Skeletal muscle cell (primary cell): Measurements from ENCODE around the gene ATRN.

Experiments
- DNase-seq: peaks from one replicate; pipeline ENCODE4 v3.0.0-alpha.2; 2010; ENCODE audit warnings: low read depth
- H3K4me3 ChIP-seq: 2 replicates; pipeline ENCODE4 v1.5.1; 2011; ENCODE audit warnings: low read depth, mild to moderate bottlenecking, control low read depth, low read length, moderate library complexity

The ATRN gene

DNA sequence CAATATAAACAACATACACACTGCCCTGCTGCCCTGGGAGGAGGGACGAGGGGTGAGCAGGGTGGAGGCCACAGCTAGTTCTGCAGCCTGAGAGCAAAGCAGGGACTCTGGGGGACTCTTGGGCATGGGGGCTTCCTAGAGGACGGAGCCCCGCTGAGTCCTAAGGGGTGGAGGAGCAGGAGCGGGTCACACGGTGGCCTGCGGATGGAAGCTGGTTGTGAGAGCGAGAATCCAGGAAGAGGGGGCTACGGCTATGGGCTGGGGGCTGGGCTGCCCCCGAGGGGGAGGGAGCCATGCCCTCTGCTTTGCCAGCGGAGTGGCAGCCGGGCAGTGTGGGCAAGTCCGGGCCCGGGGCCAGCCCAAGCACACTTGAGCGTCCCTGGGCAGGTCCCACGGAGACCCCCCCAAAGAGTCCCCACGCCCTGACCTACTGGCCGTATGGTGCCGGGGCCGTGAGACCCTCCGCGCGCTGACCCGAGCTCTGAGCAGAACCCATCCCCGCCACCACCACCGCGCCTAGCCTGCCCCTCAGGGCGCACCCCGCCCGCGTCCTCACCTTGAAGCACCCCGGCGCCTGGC, 210.6 kb downstream of the ATRN start:
- no peak for DNase-seq
- H3K4me3 ChIP-seq = peak overlapping the region; percentile 50

- H3K4me3 ChIP-seq = peak within 1 kb of the TSS; percentile 50
- no peak for DNase-seq
Measured at GRCh38 chr20:3681931-3682781, 211.3 kb downstream of the ATRN start, which contains the start of gene ADAM33. ADAM33 (minus strand) TSS chr20:3682010; CDS start chr20:3682004, 6 bp downstream.

- DNase-seq = no peak
- no peak overlapping the region for H3K4me3 ChIP-seq
Measured at GRCh38 chr20:3685341-3685740, 214.5 kb downstream of the ATRN start.

DNA sequence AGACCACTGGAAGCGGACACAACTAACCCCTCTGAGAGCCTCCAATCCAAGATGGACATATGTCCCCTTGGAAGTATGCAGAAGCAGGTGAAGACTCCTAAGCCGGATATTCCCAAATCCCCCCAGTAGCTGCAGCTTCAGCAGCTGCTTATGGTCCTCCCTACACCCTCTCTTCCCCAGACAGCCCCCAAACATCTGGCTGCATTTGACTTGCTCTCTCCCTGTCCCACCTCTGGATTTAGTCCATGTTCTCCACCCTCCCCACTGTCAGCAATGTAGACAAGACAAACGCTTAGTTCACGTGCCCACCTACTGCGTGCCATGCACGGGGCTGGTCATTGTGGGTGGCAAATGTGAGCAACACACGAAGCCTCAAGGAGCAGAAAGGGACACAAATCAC, 215.6 kb downstream of the ATRN start:
- no peak overlapping the region for H3K4me3 ChIP-seq
- no peak for DNase-seq

GRCh38 chr20:3686867-3687321, 216.1 kb downstream of the ATRN start:
- H3K4me3 ChIP-seq = no peak overlapping the region
- peak; percentile 84 for DNase-seq

GRCh38 chr20:3687655-3688054, 216.8 kb downstream of the ATRN start:
- H3K4me3 ChIP-seq = no peak overlapping the region
- no peak for DNase-seq

DNA sequence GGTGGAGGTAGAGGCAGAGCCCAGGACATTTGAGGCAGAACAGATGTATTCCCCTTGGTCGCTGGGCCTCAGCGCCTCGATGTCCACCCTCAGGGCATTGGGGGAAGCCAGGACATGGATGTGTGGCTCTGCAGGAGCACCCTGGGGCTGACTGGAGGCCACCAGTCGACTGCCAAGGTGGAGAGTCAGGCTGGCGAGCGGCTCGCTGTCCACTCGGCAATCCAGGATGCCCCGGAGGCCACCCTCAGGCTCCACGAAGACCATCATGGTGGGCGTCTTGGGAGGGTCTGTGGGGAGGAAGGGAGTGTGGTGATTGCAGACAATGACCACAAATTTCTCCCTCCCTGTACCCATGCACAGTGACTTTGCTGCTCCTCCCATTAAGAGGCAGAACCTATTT, 219.2 kb downstream of the ATRN start:
- no peak overlapping the region for H3K4me3 ChIP-seq
- no peak for DNase-seq

DNA sequence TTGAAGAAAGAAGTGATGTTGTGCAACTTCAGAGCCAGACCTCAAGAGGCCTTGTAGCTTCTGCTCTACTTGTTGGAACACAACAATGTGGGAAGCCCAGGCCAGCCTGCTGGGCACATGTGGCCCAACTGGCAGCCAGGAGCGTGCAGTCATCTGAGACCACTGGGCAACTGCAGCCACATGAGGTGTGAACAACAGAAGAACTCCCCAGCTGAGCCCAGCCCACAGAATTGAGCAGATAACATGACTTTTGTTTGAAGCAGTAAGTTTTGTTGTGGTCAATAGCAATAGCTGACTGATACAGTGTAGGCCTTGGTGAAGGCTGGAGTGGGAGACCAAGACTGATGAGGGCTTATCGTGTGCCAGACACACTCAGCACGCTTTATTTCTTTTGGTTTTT, 219.6 kb downstream of the ATRN start:
- H3K4me3 ChIP-seq = no peak overlapping the region
- no peak for DNase-seq

DNA sequence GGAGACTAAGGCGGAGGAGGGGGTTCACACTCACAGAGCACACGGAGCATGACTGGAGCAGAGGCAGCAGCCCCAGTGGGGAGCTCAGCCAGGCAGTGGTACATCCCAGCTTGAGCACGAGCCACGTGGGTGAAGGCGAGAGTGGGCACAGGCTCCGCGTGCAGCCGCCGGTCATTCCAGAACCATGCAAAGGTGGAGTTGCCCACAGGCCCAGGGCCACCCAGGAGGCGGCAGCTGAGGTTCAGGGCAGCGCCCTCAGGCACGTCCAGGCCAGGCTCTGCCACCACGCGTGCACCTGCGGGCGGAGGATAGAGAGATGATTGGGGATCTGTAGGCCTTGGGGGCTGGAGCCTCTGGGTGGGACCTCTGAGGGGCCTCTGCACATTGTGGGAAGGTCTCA, 220.5 kb downstream of the ATRN start:
- H3K4me3 ChIP-seq = no peak overlapping the region

DNA sequence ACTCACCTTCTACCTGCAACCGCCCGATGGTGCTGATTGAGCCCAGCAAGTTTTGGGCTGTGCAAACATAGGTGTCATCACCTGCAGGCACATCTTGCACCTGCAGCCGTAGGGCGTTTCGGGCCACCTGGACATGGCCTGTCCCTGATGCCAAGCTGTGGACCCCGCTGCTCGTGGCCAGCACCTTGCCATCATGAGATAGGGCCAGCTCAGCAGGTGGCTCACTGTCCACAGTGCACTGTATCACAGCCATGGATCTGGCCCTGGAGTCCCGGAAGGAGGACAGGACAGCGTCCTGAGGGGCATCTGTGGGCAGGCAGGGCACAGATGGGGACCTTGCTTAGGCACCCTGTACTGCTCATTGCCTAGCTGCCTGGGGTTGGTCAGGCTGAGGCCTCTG, 221.1 kb downstream of the ATRN start:
- no peak for DNase-seq
- no peak overlapping the region for H3K4me3 ChIP-seq

More for the DNA sequence above, 220.5 kb downstream of the ATRN start:
- no peak for DNase-seq

GRCh38 chr20:3692706-3693294, 222.0 kb downstream of the ATRN start:
- no peak overlapping the region for H3K4me3 ChIP-seq
- no peak for DNase-seq

- no peak overlapping the region for H3K4me3 ChIP-seq
- no peak for DNase-seq
Measured at GRCh38 chr20:3693376-3693775, 222.6 kb downstream of the ATRN start.

- DNase-seq = no peak
- H3K4me3 ChIP-seq = no peak overlapping the region
Measured at GRCh38 chr20:3694864-3695263, 224.0 kb downstream of the ATRN start.

DNA sequence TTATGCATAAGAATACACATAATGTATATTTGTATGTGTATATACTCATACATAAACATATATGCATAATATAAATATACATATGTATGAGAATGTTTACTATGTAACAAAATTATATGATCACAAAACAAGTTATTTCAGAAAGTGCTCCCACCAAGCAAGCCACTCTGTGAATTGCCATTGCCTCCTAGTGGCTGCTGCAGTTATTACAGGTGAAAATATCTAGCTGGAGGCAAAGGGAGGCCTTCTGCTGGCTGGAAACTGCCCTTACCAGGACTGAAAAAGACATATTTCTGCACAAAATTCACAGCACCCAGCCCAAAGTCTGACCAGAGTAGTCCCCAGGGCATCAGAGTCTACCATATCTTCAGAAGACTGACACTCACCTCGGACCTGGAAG, 225.4 kb downstream of the ATRN start:
- H3K4me3 ChIP-seq = no peak overlapping the region
- DNase-seq = no peak

GRCh38 chr20:3696745-3697587, 226.1 kb downstream of the ATRN start:
- no peak for DNase-seq
- H3K4me3 ChIP-seq = no peak overlapping the region

GRCh38 chr20:3697588-3698305, 226.9 kb downstream of the ATRN start:
- H3K4me3 ChIP-seq = no peak overlapping the region
- DNase-seq = no peak

DNA sequence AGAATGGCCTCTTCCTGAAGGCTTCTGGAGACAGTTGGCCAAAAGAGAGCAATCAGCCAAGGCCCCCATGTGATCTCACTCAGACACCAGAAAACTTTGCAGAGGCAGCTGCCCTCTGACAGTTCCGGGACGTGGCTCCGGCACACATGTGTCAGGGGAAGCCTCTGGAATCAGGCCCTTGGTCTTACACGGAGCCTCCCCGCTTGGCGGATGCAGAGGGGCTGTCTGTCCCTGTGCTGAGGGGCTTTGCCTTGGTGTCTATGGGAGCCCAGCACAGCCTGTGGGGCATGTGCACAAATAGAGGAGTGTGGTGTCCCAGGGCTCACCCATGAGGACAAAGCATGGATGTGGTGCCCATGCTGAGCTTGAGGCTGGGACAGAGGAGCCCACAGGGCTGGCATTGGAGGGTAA, 227.8 kb downstream of the ATRN start:
- no peak overlapping the region for H3K4me3 ChIP-seq
- no peak for DNase-seq

DNA sequence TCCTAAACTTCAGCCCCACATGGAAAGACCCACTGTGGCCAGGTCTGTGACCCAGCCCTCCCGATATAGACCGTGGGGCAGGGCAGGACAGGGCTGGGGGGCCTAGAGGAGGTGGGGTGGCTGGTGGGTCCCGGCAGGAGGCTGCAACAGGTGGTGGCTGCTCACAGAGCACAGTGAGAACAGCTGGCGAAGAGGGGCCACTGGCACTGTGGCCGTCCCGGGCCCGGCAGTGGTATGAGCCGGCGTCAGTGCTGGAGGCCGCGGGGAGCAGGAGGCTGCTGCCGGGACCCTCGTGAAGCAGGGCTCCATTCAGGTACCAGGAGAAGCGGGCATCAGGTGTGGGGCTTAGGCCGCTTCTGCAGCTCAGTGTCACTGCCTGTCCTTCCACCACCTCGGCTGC, 228.2 kb downstream of the ATRN start:
- DNase-seq = no peak
- no peak overlapping the region for H3K4me3 ChIP-seq
